Mucosa of gallbladder (tissue), 1 donor: ENCODE data around the gene RASL10A. TPM values are rescaled to one million over a fixed set of nuclear protein-coding genes. Genes with fewer than 3 reads are reported as not detected.

Experiments used
- DNase-seq: peaks from one replicate; pipeline ENCODE4 v3.0.0-alpha.2; 2020; ENCODE audit warnings: low spot score
- total RNA-seq: library from RNA; stranded (reverse); gene quantifications from one replicate; pipeline ENCODE4 v1.2.1, GENCODE V29; 2021
- donor health status: DM: no; HTN: no; CAD: no.

RASL10A gene
- total RNA-seq, 1 donor from 2014 or later = 1.7 TPM

DNA sequence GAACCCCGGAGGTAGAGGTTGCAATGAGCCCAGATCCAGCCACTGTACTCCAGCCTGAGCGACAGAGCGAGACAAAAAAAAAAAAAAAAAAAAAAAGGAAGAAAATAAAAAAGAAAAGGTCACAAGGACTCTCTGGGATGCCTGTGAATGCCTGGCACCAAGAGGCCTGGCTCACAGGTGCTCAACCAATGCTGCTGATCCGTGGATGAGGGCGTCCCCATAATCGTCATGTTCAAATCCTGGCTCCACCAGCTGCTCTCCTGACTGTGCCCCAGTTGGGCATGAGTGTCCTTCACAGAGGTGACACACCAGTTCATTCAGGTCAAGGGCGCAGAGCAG lies 9.7 kb downstream of the RASL10A start:
- DNase-seq = no peak

DNA sequence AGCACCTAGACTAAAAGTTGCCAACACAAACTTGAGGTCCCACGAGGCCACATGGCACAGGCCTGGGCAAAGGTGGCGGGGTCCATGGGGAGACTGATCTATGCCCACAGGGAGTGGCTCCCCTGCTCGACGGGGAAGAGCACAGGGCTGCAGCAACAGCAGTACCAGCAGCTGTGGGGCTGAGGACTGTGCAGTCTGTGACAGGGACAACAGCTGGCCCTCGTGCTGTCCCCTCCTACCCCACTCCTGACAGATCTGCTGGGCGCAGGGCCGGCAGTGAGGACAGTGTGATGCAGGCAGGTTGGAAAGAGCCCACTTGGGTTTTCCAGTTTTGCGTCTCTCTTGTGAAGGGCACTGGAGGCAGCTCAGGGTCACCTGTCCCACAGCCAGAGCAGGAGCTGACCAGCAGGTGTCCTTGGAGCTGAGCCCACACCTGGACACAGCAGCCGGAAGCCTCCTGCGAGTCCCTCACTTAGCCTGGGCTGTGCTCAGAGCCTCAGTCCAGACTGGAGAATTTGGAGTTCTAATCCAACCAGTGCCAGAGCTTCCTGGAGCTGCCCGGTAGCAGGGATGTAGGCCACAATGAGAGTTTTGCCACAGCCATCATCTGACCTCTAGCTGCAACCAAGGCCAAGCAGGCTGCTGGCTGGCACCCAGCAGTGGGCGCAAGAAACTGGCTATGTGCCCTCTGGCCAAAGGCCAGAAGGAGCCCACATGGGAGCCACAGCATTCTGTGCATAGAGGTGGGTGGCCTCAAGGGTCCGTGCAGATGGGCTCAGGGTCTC lies 12.6 kb downstream of the RASL10A start:
- DNase-seq = no peak

DNA sequence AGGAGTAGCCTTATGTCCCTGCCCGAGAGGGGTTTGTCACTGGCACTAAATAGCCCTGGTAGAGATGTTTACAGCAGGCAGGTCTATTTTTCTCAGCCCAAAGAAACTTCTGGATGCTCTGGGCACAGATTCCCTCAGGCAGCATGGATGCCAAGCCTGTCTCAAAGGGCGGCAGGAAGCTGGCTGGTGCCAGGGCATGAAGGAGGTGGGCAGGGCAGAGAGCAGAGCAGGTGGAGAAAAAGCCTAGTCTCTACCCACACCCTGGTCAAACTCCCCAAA lies 13.2 kb downstream of the RASL10A start:
- DNase-seq = no peak

DNA sequence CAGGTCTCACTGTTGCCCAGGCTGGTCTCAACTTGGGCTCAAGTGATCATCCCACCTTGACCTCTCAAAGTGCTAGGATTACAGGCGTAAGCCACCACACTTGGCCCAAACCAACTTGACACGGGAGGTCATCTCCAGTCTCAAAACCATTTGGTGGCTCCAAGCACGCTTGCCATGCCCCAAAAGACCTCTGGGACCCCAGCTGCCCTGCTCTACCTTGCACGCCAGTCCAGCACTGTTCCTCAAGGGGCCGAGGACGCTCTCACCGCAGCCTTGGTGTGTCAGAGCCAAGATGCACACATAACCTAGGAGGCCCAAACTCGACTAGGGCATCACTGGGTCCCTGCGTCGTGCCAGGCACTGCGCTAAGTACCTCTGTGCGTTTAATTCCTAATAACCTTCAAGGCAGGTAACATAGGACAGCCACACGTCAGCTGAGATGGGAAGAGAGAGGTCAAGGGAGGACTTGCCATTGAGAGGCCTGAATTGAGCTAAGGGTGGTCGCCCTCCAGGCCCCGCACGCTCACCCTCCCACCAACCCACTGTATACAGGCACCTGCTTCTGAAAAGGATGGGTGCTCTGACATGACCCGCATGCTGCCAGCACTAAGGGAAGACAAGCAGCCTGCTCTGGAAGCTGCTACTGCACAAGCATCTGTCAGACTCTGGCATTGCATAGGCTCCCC lies 13.6 kb downstream of the RASL10A start:
- DNase-seq = no peak

DNA sequence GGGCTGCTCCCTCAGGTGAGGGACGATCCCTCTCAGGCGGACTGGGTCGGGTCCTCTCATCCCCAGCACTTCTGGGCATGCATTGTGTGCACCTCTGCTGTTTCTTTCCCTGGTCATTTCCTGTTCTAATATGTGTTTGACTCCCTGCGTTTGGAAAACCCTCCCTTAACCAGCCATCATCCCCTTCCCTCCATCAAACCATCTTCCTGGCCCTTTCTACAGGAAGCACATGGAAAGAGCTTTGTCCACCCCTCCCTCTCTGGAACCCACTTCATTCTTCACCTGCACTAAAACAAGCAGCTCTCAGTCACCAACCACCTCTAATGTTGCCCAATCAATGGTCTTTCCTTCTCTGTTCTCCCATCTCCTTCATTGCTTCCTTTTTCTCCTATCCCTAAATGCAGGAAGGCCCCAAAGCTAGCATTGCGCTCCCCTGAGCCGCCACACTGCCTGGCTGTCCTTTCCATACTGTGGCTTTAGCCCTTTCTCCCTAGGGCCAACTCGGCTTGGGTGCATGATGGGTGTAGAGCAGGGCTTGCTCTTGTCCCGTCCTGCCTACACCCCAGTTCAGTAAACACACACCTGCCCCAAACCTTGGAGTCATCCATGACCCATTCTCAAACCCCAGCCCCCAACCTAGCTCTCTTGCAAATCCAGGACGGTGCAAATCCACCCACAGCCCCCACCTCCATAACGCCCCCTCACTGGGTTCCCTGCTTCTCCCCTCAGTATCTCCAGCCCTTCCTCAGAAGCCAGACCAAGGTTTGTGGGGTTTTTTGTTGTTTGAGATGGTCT lies 14.5 kb downstream of the RASL10A start:
- no peak for DNase-seq

DNA sequence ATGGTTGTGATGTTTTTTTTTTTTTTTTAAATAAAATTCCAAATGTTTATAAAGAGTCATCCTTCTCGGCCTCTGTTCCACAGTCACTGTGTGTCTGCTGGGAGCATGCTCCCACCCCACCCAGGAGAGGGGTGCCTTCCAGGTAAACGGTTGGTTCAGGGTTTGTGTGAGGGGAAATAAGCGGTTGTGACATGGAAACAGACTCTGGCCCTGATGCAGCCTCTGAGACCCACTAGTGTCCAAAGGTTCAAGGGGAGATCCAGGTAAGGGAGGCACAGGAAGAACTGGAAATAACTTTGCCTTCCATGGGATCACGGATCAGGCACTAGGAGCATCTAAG lies 15.1 kb downstream of the RASL10A start:
- no peak for DNase-seq

DNA sequence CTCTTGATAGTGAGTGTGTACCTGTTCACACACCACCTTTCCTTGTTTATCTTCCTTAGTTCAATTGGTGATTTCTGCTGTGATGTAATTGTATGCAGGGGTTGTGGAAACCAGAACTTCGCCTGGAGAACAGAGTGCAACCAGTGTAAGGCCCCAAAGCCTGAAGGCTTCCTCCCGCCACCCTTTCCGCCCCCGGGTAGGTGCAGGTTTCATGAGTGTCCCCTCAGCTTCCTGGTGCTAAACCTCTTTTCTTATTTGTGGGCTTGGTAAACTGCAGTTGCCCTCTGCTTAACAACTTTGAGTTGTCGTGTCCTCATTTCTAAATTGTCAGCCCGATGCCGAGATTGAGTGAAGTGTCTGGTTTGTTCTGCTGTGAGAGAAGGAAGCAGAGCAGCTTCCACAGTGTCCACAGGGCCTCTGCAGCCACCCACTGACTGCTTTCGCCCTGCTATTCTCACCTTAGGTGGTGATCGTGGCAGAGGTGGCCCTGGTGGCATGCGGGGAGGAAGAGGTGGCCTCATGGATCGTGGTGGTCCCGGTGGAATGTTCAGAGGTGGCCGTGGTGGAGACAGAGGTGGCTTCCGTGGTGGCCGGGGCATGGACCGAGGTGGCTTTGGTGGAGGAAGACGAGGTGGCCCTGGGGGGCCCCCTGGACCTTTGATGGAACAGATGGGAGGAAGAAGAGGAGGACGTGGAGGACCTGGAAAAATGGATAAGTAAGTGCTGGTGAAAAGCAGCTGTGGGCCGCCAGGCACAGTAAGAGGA lies 16.2 kb downstream of the RASL10A start:
- DNase-seq = no peak

DNA sequence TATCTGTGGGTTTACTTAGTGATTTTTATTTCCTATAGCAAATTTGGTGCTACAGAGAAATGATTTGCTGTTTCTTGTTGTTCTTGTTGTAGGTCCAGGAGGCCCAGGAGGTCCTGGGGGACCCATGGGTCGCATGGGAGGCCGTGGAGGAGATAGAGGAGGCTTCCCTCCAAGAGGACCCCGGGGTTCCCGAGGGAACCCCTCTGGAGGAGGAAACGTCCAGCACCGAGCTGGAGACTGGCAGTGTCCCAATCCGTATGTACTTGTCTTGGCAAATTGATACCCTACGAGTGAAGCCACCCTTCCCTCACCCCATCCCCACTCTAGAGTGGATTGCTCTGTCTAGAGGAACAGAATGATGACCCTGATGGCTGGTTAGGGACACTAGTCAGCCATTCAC lies 16.9 kb downstream of the RASL10A start:
- DNase-seq = no peak

DNA sequence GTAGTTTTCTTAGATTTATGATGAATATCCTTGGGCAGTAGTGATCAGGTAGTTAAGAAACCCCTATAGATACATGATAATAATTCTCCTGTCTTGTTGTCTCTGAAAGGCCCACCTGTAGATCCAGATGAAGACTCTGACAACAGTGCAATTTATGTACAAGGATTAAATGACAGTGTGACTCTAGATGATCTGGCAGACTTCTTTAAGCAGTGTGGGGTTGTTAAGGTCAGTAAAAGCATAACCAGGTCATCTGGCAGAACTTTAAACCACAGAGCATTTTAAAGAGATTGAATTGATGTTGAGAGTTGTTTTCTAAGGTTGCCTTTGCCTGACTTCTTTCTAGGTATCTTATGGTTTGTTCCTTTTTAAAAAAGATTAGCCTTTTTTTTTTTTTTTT lies 23.1 kb downstream of the RASL10A start:
- DNase-seq = no peak

DNA sequence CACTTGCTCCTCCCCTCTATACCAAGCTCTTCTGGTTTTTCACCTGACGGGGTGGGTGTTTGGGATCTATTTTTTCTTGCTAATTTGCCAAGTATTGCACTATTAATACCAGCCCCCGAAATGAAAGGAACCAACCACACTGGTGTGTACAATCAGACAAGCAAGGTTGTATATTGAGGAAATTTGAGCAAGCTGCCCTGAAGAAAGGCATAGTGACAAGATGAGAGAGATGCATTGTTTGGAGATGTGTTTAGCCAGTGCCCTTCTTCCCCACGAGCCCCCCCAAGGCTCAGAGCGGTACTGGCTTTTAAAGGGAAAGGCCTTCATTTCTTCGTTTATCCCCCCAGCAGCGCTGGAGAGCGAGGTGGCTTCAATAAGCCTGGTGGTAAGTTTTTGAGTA lies 24.3 kb downstream of the RASL10A start:
- no peak for DNase-seq

DNA sequence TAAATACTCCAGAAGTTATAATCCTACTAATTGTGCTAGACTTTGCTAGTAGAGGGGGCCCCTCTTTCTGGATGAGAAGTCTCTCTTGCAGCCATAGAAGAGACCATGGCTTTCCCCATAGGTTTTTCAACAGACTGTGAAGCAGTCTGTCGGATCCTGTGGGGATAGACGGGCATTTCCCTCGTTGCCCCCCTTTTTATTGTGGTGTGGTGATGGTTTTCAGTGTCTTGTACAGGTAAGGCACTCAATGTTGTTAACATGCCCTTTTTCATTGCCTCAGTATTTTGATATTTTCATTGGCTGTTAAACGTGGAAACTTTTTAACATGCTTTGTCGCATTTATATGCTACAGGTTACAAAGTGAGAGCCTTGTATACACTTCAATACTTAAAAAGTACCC lies 25.4 kb downstream of the RASL10A start:
- no peak for DNase-seq

DNA sequence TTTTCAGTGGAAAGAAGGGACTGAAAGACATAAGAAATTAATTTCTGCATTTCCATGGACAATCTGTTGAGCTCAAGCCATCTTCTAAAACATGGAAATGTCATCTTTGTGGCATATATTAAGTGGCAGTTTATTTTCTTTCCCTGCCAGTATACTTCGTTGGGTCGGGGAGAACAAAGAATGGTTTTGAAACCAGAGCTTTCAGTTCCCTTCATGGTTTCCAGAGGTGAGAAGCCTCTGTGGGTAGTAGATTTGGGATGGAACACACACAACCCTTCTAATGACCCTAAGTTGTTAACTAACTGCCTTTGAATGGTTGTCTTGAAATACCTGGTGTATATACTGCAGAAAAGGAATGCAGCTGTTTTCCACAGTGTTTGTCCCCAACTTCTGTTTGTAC lies 26.7 kb downstream of the RASL10A start:
- DNase-seq = no peak

DNA sequence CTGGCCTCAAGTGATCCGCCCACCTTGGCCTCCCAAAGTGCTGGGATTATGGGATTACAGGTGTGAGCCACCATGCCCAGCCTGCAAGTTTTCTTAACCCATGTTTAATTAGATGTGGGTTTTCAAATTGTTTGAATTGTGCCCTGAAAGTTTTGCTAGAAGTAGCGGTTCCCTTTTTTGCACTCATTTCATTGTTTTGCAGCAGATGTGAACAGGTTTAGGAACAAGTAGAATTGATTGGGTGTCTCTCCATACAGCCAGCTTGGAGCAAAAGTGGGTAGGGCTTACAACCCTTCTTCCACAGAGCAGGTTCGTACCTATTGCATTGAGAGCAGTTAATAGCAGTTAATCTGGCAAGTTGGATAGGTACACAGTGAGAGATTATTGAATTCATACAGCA lies 31.3 kb downstream of the RASL10A start:
- no peak for DNase-seq

DNA sequence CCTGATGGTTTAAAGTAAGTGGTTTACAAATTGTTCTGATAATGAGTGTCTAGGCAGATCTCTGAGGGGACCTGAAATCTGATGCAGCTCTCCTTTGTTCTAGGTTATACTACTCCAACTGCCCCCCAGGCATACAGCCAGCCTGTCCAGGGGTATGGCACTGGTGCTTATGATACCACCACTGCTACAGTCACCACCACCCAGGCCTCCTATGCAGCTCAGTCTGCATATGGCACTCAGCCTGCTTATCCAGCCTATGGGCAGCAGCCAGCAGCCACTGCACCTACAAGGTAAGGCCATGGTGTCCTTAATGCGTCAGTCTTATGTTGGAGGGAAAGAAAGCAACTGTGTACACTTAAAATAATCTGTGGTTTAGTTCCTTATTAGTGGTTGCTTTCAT lies 37.6 kb downstream of the RASL10A start:
- no peak for DNase-seq

DNA sequence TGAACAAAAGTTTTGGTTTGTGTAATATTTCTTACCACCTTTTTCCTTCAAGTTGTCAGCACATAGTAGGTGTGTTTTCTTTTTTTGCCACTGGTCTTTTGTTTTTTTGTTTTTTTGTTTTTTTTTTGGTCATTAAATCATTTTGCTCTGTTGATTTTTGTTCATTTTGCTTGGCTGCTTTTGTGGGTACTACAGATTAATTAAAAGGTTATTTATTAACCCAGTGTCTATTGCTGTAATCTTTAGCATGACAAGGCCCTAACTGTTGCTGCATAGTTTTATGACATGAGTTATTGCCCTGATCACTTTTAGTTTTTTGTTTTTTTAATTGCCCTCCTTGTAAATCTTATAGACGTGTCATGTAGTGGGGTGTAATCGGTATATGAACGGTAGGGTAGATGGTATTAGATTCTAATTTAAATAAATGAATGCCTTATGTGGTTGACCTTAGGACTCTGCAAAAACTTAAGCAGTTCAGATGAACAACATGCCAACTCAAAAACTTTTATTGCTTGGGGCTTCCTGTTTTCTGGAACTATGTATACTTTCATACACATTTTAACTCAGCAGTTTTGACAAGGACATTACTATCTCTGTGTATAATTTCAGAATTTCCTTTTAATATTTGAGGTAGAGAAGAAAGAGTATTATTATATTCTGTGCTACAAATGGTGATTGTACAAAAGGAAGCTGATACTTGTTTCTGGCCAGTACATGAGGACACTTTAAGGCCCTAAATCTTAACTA lies 39.5 kb downstream of the RASL10A start:
- no peak for DNase-seq

DNA sequence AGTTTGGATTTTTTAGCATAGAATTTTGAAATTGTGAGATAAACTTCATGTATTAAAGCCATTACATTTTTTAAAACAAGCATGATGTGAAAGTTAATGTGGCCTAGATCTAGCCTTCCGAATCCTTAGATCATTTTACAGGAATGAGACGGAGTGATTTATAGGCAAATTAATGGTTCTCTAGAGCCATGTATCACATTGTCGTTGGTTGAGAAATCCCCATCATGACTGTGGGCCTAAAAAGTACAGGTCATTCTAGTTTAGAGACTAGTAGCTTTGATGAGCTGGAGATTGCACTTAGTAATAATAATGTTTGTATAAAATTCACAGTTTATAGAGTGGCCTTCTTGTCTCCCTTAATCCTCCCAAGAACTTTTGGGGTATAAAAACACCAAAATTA lies 40.3 kb downstream of the RASL10A start:
- DNase-seq = no peak

DNA sequence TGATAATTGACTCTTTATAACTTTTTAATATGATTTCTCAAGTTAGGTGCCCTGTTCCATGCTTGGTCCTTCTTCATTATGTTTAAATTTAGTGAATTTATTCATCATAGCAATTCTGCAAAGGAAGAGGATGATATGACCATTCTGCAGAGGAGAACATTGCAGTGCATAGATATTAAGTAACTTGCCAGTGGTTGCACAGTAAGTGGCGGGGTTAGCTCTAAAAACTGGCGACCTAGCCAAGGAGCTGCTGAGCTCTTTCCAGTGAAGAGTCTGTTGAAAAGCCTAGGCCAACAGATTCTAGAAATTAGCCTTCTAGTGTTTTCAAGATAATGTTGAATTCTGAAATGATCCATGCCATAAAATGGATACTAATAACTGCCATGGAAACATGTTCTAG lies 42.9 kb downstream of the RASL10A start:
- no peak for DNase-seq

DNA sequence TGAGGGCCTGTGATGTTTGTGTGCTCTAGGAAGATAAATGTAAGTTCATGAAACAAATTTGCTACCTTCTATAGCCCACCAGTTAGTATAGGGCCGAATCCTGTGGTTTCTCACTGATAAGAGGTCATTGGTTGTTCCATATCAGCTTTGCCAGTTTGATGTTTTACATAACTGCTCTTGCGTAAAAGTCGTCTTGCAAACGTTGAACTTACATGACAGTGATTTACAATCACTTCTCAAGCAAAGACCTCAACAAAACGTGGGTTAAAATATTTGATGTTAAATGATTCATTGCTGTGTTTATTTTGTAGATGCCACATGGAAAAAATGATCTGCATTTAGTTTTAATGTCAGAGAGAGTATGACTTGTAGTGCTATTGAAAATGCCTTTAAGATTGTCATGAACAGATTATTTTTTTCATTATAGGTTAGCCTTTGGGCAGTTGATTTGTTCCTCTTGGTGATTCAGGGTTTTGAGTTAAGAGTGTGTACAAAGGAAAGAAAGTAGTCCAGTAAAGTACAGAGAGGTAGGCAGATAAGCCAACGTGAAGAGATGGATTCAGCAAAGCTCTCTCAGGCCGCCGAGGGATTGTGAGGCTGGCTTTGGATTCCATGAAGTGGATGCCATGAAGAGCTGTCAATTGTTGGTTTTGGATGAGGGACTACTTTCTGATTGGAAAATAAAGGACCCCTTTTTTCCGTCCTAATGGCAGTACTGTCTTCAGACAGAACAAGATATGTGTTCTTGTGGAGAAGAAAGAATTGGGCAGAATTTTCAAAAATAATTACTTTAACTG lies 44.8 kb downstream of the RASL10A start:
- DNase-seq = no peak

DNA sequence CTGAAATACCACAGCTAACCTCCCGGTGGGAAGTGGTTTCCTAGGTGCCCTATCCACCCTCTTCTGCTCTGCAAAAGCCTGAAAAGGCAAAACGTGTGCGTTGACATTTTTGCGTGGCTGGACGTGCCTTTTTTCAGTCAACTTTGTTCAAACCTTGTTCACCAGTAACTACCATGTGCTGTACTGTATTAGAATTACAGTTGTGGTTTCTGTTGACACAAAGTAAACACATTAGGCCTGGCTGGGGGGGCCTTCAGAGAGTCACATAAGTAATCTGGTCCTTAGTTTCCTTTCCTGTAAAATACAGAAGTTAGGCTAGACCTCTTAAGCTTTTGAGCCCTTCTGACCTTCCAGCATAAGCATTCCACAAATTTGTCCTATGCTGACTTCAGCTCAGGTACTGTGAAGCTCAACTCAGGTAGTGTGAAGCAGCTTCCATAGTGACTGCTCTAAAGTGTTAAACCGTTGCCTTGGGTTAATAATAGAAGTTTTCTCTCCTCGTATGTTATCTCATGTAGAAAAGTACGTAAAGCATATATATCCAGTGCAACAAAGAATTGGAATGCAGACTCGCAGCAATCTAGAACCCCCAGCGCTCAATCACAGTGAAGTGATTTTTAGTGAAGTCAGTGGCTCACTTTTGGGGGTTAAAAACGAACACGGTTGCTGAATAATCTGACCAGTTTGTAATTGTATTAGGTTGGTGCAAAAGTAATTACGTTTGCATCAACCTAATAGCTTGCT lies 45.6 kb downstream of the RASL10A start:
- no peak for DNase-seq

DNA sequence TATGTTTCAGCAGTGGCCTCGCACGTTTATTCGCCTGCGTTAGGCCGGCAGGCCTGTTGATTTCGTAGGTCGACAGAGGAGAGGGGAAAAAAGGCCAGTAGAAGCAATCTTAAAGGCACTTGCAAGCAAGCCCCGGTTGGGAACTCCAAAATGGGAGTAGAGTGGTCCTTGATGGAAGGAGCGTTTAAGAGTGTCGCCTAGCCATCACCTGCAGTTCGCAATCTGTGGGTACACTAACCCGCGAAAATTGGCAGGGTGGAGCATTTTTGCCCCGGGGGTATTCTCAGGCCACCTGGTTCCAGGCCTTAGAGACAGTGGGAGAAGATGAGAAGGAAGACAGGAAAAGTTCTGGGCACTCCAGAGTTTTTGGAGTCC lies 46.3 kb downstream of the RASL10A start:
- DNase-seq = no peak
